Heart left ventricle (tissue), 16 donors: ENCODE results near the gene NAA80. TPM values are rescaled to one million over a fixed set of nuclear protein-coding genes. Genes with fewer than 3 reads are reported as not detected.

Experiments
- ATAC-seq, 4 donors: fragments of 200-7000 bp; cut with Tn5 transposase; one replicate each; pipeline ENCODE4 v1.9.1; 2020 to 2022; ENCODE audit warnings: moderate library complexity in 4 of 4, mild to moderate bottlenecking in 3 of 4, moderate number of reproducible peaks in 1 of 4
- DNase-seq, 5 donors: peaks; one replicate each; pipeline ENCODE4 v3.0.0-alpha.2; 2020
- H3K27ac ChIP-seq, 12 donors: fragments of 200-600 bp; sonication (generic) in 4 of 12; one replicate each; pipeline versions ENCODE4 v1.5.0 to v1.8.0; 2016 to 2022; ENCODE audit warnings: mild to moderate bottlenecking in 2 of 12
- H3K27me3 ChIP-seq, 9 donors: fragments of 200-600 bp; sonication (generic) in 2 of 9; one replicate each; pipeline versions ENCODE4 v1.5.1 to v1.8.0; 2016 to 2022; ENCODE audit warnings: mild to moderate bottlenecking in 3 of 9
- H3K36me3 ChIP-seq, 9 donors: fragments of 200-600 bp; sonication (generic) in 2 of 9; one replicate each; pipeline versions ENCODE4 v1.5.0 to v1.8.0; 2018 to 2022; ENCODE audit warnings: mild to moderate bottlenecking in 2 of 9
- H3K4me1 ChIP-seq, 12 donors: fragments of 200-600 bp; sonication (generic) in 4 of 12; one replicate each; pipeline versions ENCODE4 v1.5.0 to v1.8.0; 2016 to 2022; ENCODE audit warnings: mild to moderate bottlenecking in 3 of 12
- H3K4me3 ChIP-seq, 12 donors: fragments of 200-600 bp; sonication (generic) in 4 of 12; one replicate each; pipeline versions ENCODE4 v1.5.0 to v1.8.0; 2017 to 2022; ENCODE audit warnings: mild to moderate bottlenecking in 9 of 12, moderate library complexity in 4 of 12
- H3K9me3 ChIP-seq, 12 donors: fragments of 200-600 bp; sonication (generic) in 4 of 12; one replicate each; pipeline versions ENCODE4 v1.5.0 to v1.8.0; 2016 to 2022; ENCODE audit warnings: mild to moderate bottlenecking in 1 of 12
- CTCF ChIP-seq, 12 donors: fragments of 200-600 bp; sonication (generic) in 4 of 12; IDR thresholded peaks; one replicate each; pipeline versions ENCODE4 v1.5.0 to v1.8.0; 2018 to 2022; ENCODE audit warnings: antibody characterized with exemption in 12 of 12, mild to moderate bottlenecking in 5 of 12
- POLR2A ChIP-seq, 2 donors: fragments of 450-650 bp; IDR thresholded peaks; one replicate each; pipeline ENCODE4 v1.6.1; 2017; ENCODE audit warnings: antibody characterized with exemption in 2 of 2, mild to moderate bottlenecking in 2 of 2, moderate library complexity in 2 of 2
- WGBS, 4 donors: extraction: QIAGEN DNeasy Blood & Tissue Kit in 2 of 4; methylation state at CpG; one replicate each; pipeline versions ENCODE4 v1.1.5 to v1.1.7; 2013 to 2018; 5-methylcytosine and 5-hydroxymethylcytosine counted together
- intact Hi-C, 10 donors: fragments of 100-400 bp; cut with DNase I; formaldehyde crosslinking; loops; one replicate each; pipeline versions ENCODE4 v1.11.1 to v1.14.2; 2022
- polyA plus RNA-seq, 2 donors: library from polyadenylated mRNA; stranded (reverse); fragments of 200-250 nt; gene quantifications; one replicate each; pipeline ENCODE4 v1.2.3, GENCODE V29; 2013
- total RNA-seq, 9 donors: library from RNA; depleted of rRNA in 2 of 9; stranded (reverse); fragments of >200 nt in 2 of 9; fragmentation: NEBNext Ultra II Directional in 3 of 9; extraction: Animal tissue kit (Norgen Biotek cat#: 25700) in 3 of 9; gene quantifications; one replicate each; pipeline versions ENCODE4 v1.1.0 to v1.2.4, GENCODE V29; 2016 to 2023
- donor health status: ischemic (EF 13 %, LVEDD 7.1; RV severe dilation, severe dysfunction).
- donor health status: healthy with polysubstance abuse.
- donor health status: DM: no; HTN: yes; CAD: no.
- donor health status: DM: no; HTN: no; CAD: no.
- donor health status: ischemic (EF 25% LVEDD 6.9; RV normal size, moderate dysfunction).
- donor health status: ischemic (EF 25% LVEDD 5.7; RV mildly dilated, moderate dysfunction).
- donor health status: healthy.
- donor health status: DM: yes; HTN: yes; CAD: no.
- donor health status: ischemic (EF 35%, LVEDD 5.7; RV mildly dilated, moderate dysfunction).
- donor health status: nonischemic (EF 11% LVEDD 7.7; RV severe dilation, severe dysfunction).
- donor health status: DM: yes; HTN: yes; CAD: no.
- donor health status: PGD.
- donor health status: ischemic (EF 29% LVEDD 5.4; RV normal size, mild dysfunction).
- donor health status: nonischemic (EF 23%, LVEDD 6.1; RV moderate dilation, normal function).

NAA80 gene
- total and polyA plus RNA-seq, 11 donors: 5.0 to 13.9 (median 9.8) TPM

- Histone ChIP-seq H3K9me3 (no peaks in the 10 kb centered on the region), H3K27me3 (peaks cover 0 to 38% (median 6%) of the 10 kb centered on the region in 9 donors), H3K36me3 (no peaks in the 10 kb centered on the region), H3K27ac (no peak overlapping the region), H3K4me1 (peaks cover 0 to 59% (median 25%) of the 10 kb centered on the region in 12 donors), H3K4me3 (no peak overlapping the region)
- no peak for DNase-seq
- 83 to 92% (median 87%) methylated on average over 16 to 17 of the region's 17 CpGs for WGBS, 4 donors
- no peak for TF ChIP-seq POLR2A (IDR thresholded peaks at IDR 0.05)
- no peak for TF ChIP-seq CTCF (IDR thresholded peaks at IDR 0.05)
- intact Hi-C loops: loop anchor here in 4 of 10 donors (10.0 kb wide), 2 partner anchors 48 to 152 kb away; partner anchors contain the start of genes HYAL2 (in 2 of the 4) and TUSC2 (in 2 of the 4)
- ATAC-seq: no peak
Observed at GRCh38 chr3:50276762-50277101, 22.5 kb downstream of the NAA80 start.

- TF ChIP-seq POLR2A (IDR thresholded peaks at IDR 0.05) (no peak), CTCF (IDR thresholded peaks at IDR 0.05) (no peak)
- DNase-seq: no peak
- WGBS, 4 donors: 51 to 60% (median 54%) methylated on average over 60 to 79 of the region's 79 CpGs
- Histone ChIP-seq H3K4me1 (peaks cover 0 to 56% (median 25%) of the 10 kb centered on the region in 12 donors), H3K36me3 (no peaks in the 10 kb centered on the region), H3K27ac (no peak overlapping the region), H3K9me3 (no peaks in the 10 kb centered on the region), H3K4me3 (no peak overlapping the region), H3K27me3 (peaks cover 0 to 38% (median 6%) of the 10 kb centered on the region in 9 donors)
- no peak for ATAC-seq
- intact Hi-C loops: loop anchor here in 6 of 10 donors (2.0 to 10.0 kb wide), 5 partner anchors 47 to 151 kb away; partner anchors contain the start of genes HYAL2 (in 3 of the 6) and TUSC2 (in 2 of the 6)
Observed at GRCh38 chr3:50275996-50276761, 23.0 kb downstream of the NAA80 start.

- intact Hi-C loops: loop anchor here in 6 of 10 donors (2.0 to 10.0 kb wide), 5 partner anchors 47 to 151 kb away; partner anchors contain the start of genes HYAL2 (in 3 of the 6) and TUSC2 (in 2 of the 6)
- H3K27ac ChIP-seq: no peak overlapping the region
- no peaks in the 10 kb centered on the region for H3K9me3 ChIP-seq
- no peak overlapping the region for H3K4me3 ChIP-seq
- H3K4me1 ChIP-seq: peaks cover 0 to 49% (median 25%) of the 10 kb centered on the region in 12 donors
- H3K36me3 ChIP-seq: no peaks in the 10 kb centered on the region
- no peak for ATAC-seq
- 43 to 74% (median 52%) methylated on average over 36 to 65 of the region's 65 CpGs for WGBS, 4 donors
- H3K27me3 ChIP-seq: peaks cover 0 to 38% (median 6%) of the 10 kb centered on the region in 9 donors
- DNase-seq: no peak
- no peak for TF ChIP-seq CTCF (IDR thresholded peaks at IDR 0.05)
- no peak for TF ChIP-seq POLR2A (IDR thresholded peaks at IDR 0.05)
Observed at GRCh38 chr3:50275141-50275995, 23.8 kb downstream of the NAA80 start.
